Fibroblast of lung (primary cell): ENCODE data around the gene PTPN13. TPM values are rescaled to one million over a fixed set of nuclear protein-coding genes. Genes with fewer than 3 reads are reported as not detected.
A peak's percentile ranks its signal among the peaks of the same experiment; 100 is the strongest.

Experiments
- DNase-seq, 2 donors: peaks; one replicate each; pipeline versions ENCODE4 v3.0.0 to v3.0.0-alpha.2; 2010; ENCODE audit warnings: low read depth in 2 of 2
- H2AFZ ChIP-seq: 2 replicates; pipeline ENCODE4 v1.5.1; 2012; ENCODE audit warnings: low read length, control low read depth, inconsistent platforms
- H3K27ac ChIP-seq: 2 replicates; pipeline ENCODE4 v1.5.1; 2011; ENCODE audit warnings: low read length, control low read depth; ENCODE audit not compliant: insufficient read depth
- H3K27me3 ChIP-seq: 2 replicates; pipeline ENCODE4 v1.5.1; 2011; ENCODE audit warnings: mild to moderate bottlenecking, low read length; ENCODE audit not compliant: control insufficient read depth, insufficient read depth
- H3K36me3 ChIP-seq: 2 replicates; pipeline ENCODE4 v1.5.1; 2011; ENCODE audit warnings: low read length; ENCODE audit not compliant: control insufficient read depth, insufficient read depth
- H3K4me1 ChIP-seq: 2 replicates; pipeline ENCODE4 v1.5.1; 2011; ENCODE audit warnings: low read length; ENCODE audit not compliant: control insufficient read depth, insufficient read depth; ENCODE audit errors: extremely low read depth
- H3K4me2 ChIP-seq: 2 replicates; pipeline ENCODE4 v1.5.1; 2011; ENCODE audit warnings: low read length, control low read depth; ENCODE audit not compliant: insufficient read depth; ENCODE audit errors: extremely low read depth
- H3K4me3 ChIP-seq, 4 experiments: fragments of 200-600 bp in 1 of 4; sonication (generic) in 1 of 4; replicated peaks in 1 of 4; 2 replicates each; pipeline ENCODE4 v1.5.1; 2011 to 2016; ENCODE audit warnings: low read length in 4 of 4, low read depth in 3 of 4, mild to moderate bottlenecking in 3 of 4, control low read depth in 2 of 4, inconsistent platforms in 1 of 4, mixed read lengths in 1 of 4; ENCODE audit not compliant: insufficient read depth in 1 of 4; ENCODE audit errors: control extremely low read depth in 1 of 4
- H3K79me2 ChIP-seq: 2 replicates; pipeline ENCODE4 v1.5.1; 2012; ENCODE audit warnings: mild to moderate bottlenecking, low read length, inconsistent platforms; ENCODE audit not compliant: control insufficient read depth, insufficient read depth
- H3K9ac ChIP-seq: 2 replicates; pipeline ENCODE4 v1.5.1; 2011; ENCODE audit warnings: mild to moderate bottlenecking, low read length, control low read depth; ENCODE audit not compliant: insufficient read depth
- H3K9me3 ChIP-seq: 2 replicates; pipeline ENCODE4 v1.5.1; 2012; ENCODE audit warnings: low read depth, low read length; ENCODE audit not compliant: control insufficient read depth, insufficient read depth
- H4K20me1 ChIP-seq: 2 replicates; pipeline ENCODE4 v1.5.1; 2011; ENCODE audit warnings: low read length; ENCODE audit not compliant: control insufficient read depth, insufficient read depth; ENCODE audit errors: extremely low read depth
- EZH2 ChIP-seq: IDR thresholded peaks from 2 replicates; pipeline ENCODE4 v1.5.1; 2012; ENCODE audit warnings: low read length, control low read depth, mild to moderate bottlenecking; ENCODE audit errors: missing control alignments
- polyA plus RNA-seq, 2 donors: library from polyadenylated mRNA; depleted of rRNA in 1 of 2; stranded (reverse) in 1 of 2; unstranded in 1 of 2; fragments of >200 nt; gene quantifications; 2 replicates each; pipeline ENCODE4 v1.2.1, GENCODE V29; 2011 to 2012; ENCODE audit warnings: missing spikeins in 1 of 2
- total RNA-seq: library from RNA; depleted of rRNA; stranded (reverse); fragments of >200 nt; gene quantifications from 2 replicates; pipeline ENCODE4 v1.2.1, GENCODE V29; 2014
- TF ChIP-seq, protein P1 (sequence below), 2 donors: IDR thresholded peaks in 1 of 2; conservative IDR thresholded peaks in 1 of 2; 1 replicate in 1 of 2; 2 replicates in 1 of 2; pipeline ENCODE4 v1.5.1; 2011 to 2012; ENCODE audit warnings: low read length in 2 of 2, control low read depth in 1 of 2, inconsistent platforms in 1 of 2, low read depth in 1 of 2, mild to moderate bottlenecking in 1 of 2

The PTPN13 gene
- total and polyA plus RNA-seq, 2 donors (not counting 1 experiment from before 2014, with no cell fraction given), result 16.5 to 136 TPM

DNA sequence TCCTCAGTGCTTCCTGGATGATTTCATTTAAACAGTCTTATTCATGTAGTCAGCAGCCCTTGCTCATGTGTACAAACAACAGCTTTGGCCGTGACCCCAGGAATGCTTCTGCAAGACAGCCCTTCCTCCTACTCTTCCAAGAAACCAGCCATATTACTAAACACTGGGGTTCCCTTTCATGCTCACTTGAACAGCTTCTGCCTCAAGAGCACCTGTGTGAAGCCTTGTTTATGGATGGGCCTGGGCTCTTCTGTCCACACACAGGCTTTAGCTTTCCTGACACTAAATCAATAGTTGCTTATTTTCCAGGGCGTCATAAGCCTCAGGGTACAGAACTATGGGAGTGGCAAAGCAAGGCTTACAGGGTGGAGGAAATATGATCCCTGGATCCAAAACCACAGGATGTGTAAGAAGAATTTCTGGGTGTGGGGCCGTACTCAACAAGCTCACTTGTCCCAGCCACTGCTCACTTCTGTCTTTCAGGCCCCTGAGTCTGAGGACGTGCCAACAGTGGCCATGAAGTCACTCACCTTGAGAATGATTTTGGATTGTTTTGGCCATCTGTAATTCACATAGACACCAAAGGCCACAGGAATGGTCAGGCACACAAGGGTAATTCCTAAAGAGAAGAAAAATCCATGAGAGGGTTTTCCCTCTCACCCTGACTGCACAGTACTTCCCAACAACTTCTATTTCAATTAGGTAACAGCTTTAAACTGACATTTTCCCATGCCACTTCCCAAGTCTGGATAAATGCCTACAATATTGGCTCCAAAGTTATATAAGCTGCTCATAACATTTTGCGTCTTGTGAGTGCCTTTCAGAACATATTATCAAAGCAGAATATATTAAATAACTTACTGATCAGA, 237.4 kb downstream of the PTPN13 start:
- H3K9me3 ChIP-seq, result no peaks in the 10 kb centered on the region
- H2AFZ ChIP-seq, result peak overlapping the region; percentile 1
- H3K9ac ChIP-seq, result no peak overlapping the region
- H3K4me1 ChIP-seq, result peaks cover 15% of the 10 kb centered on the region
- peak overlapping the region; percentile 32 for H3K27ac ChIP-seq
- peak; percentile 92 to 95 for DNase-seq
- H3K36me3 ChIP-seq, result no peaks in the 10 kb centered on the region
- no peak overlapping the region for H3K4me3 ChIP-seq
- H3K79me2 ChIP-seq, result no peaks in the 10 kb centered on the region
- no peaks in the 10 kb centered on the region for H4K20me1 ChIP-seq
- no peaks in the 10 kb centered on the region for H3K27me3 ChIP-seq
- H3K4me2 ChIP-seq, result peak overlapping the region; percentile 15
- no peak for TF ChIP-seq EZH2
- TF ChIP-seq, protein P1, sequence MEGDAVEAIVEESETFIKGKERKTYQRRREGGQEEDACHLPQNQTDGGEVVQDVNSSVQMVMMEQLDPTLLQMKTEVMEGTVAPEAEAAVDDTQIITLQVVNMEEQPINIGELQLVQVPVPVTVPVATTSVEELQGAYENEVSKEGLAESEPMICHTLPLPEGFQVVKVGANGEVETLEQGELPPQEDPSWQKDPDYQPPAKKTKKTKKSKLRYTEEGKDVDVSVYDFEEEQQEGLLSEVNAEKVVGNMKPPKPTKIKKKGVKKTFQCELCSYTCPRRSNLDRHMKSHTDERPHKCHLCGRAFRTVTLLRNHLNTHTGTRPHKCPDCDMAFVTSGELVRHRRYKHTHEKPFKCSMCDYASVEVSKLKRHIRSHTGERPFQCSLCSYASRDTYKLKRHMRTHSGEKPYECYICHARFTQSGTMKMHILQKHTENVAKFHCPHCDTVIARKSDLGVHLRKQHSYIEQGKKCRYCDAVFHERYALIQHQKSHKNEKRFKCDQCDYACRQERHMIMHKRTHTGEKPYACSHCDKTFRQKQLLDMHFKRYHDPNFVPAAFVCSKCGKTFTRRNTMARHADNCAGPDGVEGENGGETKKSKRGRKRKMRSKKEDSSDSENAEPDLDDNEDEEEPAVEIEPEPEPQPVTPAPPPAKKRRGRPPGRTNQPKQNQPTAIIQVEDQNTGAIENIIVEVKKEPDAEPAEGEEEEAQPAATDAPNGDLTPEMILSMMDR (conservative IDR thresholded peaks at IDR 0.05 in 1 of 2, IDR thresholded peaks at IDR 0.05 in 1 of 2; ENCODE audit: low read depth in 1 of 2, low read length in 2 of 2), result no peak

DNA sequence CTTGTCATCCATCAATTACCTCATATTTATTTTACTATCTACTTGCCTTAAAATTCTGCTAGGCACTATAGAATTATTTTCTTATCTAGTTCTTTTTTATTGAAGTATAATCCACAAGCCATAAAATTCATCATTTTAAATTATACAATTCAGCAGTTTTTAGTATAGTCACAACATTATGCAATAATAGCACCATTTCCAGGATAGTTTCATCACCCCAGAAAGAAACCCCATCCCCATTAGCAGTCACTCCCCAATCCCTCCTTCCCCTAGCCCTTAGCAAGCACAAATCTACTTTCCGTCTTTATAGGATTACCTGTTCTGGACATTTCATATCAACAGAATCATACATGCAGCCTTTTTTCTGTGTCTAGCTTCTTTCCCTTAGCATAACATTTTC, 239.5 kb downstream of the PTPN13 start:
- no peak overlapping the region for H3K4me3 ChIP-seq

DNA sequence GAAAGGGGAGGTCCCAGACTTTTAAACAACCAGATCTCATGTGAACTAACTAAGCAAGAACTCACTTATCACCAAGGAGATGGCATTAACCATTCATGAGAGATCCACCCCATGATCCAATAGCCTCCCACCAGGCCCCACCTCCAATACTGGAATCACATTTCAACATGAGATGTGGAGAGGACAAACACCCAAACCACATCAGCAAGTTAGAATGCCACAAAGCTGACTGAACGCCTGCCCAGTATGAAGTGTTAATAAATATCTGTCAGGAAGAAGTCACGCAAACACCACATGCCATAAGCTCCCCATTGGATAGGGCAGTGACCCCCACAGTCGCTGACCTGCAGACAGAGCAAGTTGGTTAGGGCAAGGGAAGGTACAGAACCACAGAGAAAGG, 240.8 kb downstream of the PTPN13 start:
- Histone ChIP-seq H3K9ac (no peak overlapping the region), H2AFZ (no peak overlapping the region), H3K36me3 (no peaks in the 10 kb centered on the region), H4K20me1 (no peaks in the 10 kb centered on the region), H3K9me3 (no peaks in the 10 kb centered on the region), H3K27ac (peak overlapping the region; percentile 57), H3K27me3 (no peaks in the 10 kb centered on the region), H3K4me2 (no peak overlapping the region), H3K79me2 (no peaks in the 10 kb centered on the region), H3K4me1 (peaks cover 17% of the 10 kb centered on the region), H3K4me3 (no peak overlapping the region)
- TF ChIP-seq EZH2, result no peak
- TF ChIP-seq, protein P1 (conservative IDR thresholded peaks at IDR 0.05 in 1 of 2, IDR thresholded peaks at IDR 0.05 in 1 of 2; ENCODE audit: low read depth in 1 of 2, low read length in 2 of 2), result no peak
- DNase-seq, result peak; percentile 86 to 91

More for the DNA sequence above, 239.5 kb downstream of the PTPN13 start:
- Histone ChIP-seq H3K4me2 (no peak overlapping the region), H3K9me3 (no peaks in the 10 kb centered on the region), H3K36me3 (no peaks in the 10 kb centered on the region), H3K4me1 (peaks cover 17% of the 10 kb centered on the region), H3K9ac (no peak overlapping the region), H4K20me1 (no peaks in the 10 kb centered on the region), H3K27ac (no peak overlapping the region), H3K79me2 (no peaks in the 10 kb centered on the region), H2AFZ (no peak overlapping the region), H3K27me3 (no peaks in the 10 kb centered on the region)
- no peak for DNase-seq
- TF ChIP-seq EZH2, result no peak
- TF ChIP-seq, protein P1 (conservative IDR thresholded peaks at IDR 0.05 in 1 of 2, IDR thresholded peaks at IDR 0.05 in 1 of 2; ENCODE audit: low read depth in 1 of 2, low read length in 2 of 2), result no peak
